Calu3 (cell line): ENCODE measurements around the gene TMTC2. TPM values are rescaled to one million over a fixed set of nuclear protein-coding genes. Genes with fewer than 3 reads are reported as not detected.

Source experiments
- BruUV-seq: library from RNA; stranded (reverse); fragments of 400-500 nt; replicated peaks from 2 replicates; lab custom pipeline; 2021; lab: Mats Ljungman, UMichigan
- CTCF ChIA-PET: fragments of 300-600 bp; sonication (Branson Sonifier 250); formaldehyde crosslinking; loops from one replicate; lab custom pipeline; 2022; ENCODE audit warnings: antibody characterized with exemption; lab: Charles Lee
- DNase-seq: peaks from one replicate; pipeline ENCODE4 v3.0.0; 2022
- H3K27ac Mint-ChIP-seq: one replicate; pipeline ENCODE4 v1.8.0; 2022; ENCODE audit warnings: mixed read lengths; ENCODE audit not compliant: unreplicated experiment
- H3K27me3 Mint-ChIP-seq: one replicate; pipeline ENCODE4 v1.8.0; 2022; ENCODE audit warnings: mixed read lengths; ENCODE audit not compliant: unreplicated experiment
- H3K36me3 Mint-ChIP-seq: one replicate; pipeline ENCODE4 v1.8.0; 2022; ENCODE audit warnings: mild to moderate bottlenecking, moderate library complexity, mixed read lengths; ENCODE audit not compliant: insufficient read depth, unreplicated experiment
- H3K4me1 Mint-ChIP-seq: one replicate; pipeline ENCODE4 v1.8.0; 2022; ENCODE audit warnings: mild to moderate bottlenecking, low read depth, mixed read lengths; ENCODE audit not compliant: unreplicated experiment
- H3K4me3 Mint-ChIP-seq: one replicate; pipeline ENCODE4 v1.8.0; 2022; ENCODE audit warnings: mild to moderate bottlenecking, low read depth, moderate library complexity, mixed read lengths; ENCODE audit not compliant: unreplicated experiment
- H3K9me3 Mint-ChIP-seq: one replicate; pipeline ENCODE4 v1.8.0; 2022; ENCODE audit warnings: low read depth, mixed read lengths; ENCODE audit not compliant: unreplicated experiment
- intact Hi-C: fragments of 100-400 bp; cut with micrococcal nuclease; formaldehyde crosslinking; loops from one replicate; pipeline ENCODE4 v1.10.0; 2022; ENCODE audit not compliant: unreplicated experiment
- total RNA-seq: library from RNA; stranded (reverse); gene quantifications from 2 replicates; pipeline ENCODE4 v1.2.3, GENCODE V29; 2022
- TF ChIP-seq, protein P1 (sequence below): fragments of 200-600 bp; IDR thresholded peaks from one replicate; pipeline ENCODE4 v1.8.0; 2022; ENCODE audit warnings: antibody characterized with exemption; ENCODE audit not compliant: unreplicated experiment

TMTC2 gene
- total RNA-seq, 1 experiment from 2014 or later = 31.2 TPM

GRCh38 chr12:82660541-82661325, 26.0 kb upstream of the TMTC2 start:
- Mint-ChIP-seq H3K4me1 (peaks cover 31% of the 10 kb centered on the region), H3K36me3 (no peaks in the 10 kb centered on the region), H3K27ac (peak overlapping the region; percentile 42), H3K9me3 (peaks cover 3% of the 10 kb centered on the region), H3K4me3 (no peak overlapping the region), H3K27me3 (no peaks in the 10 kb centered on the region)
- no TSS peak for BruUV-seq
- intact Hi-C loops = no loop called here
- TF ChIP-seq, protein P1, sequence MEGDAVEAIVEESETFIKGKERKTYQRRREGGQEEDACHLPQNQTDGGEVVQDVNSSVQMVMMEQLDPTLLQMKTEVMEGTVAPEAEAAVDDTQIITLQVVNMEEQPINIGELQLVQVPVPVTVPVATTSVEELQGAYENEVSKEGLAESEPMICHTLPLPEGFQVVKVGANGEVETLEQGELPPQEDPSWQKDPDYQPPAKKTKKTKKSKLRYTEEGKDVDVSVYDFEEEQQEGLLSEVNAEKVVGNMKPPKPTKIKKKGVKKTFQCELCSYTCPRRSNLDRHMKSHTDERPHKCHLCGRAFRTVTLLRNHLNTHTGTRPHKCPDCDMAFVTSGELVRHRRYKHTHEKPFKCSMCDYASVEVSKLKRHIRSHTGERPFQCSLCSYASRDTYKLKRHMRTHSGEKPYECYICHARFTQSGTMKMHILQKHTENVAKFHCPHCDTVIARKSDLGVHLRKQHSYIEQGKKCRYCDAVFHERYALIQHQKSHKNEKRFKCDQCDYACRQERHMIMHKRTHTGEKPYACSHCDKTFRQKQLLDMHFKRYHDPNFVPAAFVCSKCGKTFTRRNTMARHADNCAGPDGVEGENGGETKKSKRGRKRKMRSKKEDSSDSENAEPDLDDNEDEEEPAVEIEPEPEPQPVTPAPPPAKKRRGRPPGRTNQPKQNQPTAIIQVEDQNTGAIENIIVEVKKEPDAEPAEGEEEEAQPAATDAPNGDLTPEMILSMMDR = no peak
- CTCF ChIA-PET = interaction anchor here (1.4 kb wide), 1 partner anchor 10 kb away, joined by 3 read pairs; no protein-coding TSS in a partner anchor
- no peak for DNase-seq

- Mint-ChIP-seq H3K4me1 (peaks cover 27% of the 10 kb centered on the region), H3K36me3 (no peaks in the 10 kb centered on the region), H3K27ac (no peak overlapping the region), H3K4me3 (no peak overlapping the region), H3K9me3 (peaks cover 5% of the 10 kb centered on the region), H3K27me3 (no peaks in the 10 kb centered on the region)
- no TSS peak for BruUV-seq
- CTCF ChIA-PET = no interaction called here
- TF ChIP-seq, protein P1 = no peak
- no peak for DNase-seq
- intact Hi-C loops = no loop called here
Observed at GRCh38 chr12:82663893-82664292, 22.8 kb upstream of the TMTC2 start.

GRCh38 chr12:82665142-82665923, 21.4 kb upstream of the TMTC2 start:
- H3K4me3 Mint-ChIP-seq = no peak overlapping the region
- H3K27me3 Mint-ChIP-seq = no peaks in the 10 kb centered on the region
- intact Hi-C loops = no loop called here
- peaks cover 18% of the 10 kb centered on the region for H3K4me1 Mint-ChIP-seq
- CTCF ChIA-PET = no interaction called here
- BruUV-seq = no TSS peak
- H3K27ac Mint-ChIP-seq = no peak overlapping the region
- peaks cover 6% of the 10 kb centered on the region for H3K9me3 Mint-ChIP-seq
- no peak for DNase-seq
- no peaks in the 10 kb centered on the region for H3K36me3 Mint-ChIP-seq
- TF ChIP-seq, protein P1 = no peak

DNA sequence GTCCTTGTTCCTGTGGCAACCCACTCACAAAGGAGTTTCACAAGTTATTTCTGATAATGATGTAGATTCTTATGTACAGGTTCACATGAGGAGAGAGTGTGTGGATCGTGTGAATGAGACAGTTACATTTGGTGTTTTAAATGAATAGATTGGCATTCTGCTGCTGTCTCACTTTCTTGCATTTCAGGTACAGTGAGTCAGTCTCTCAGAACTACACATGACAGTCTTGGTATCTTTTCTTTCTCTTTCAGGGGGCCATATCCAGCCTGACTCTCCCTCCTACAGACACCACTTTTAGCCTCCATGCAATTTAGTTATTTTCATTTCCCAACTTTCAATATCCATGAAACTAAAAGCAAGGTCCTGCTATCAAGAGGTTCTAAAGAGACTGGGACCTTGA, 19.9 kb upstream of the TMTC2 start:
- Mint-ChIP-seq H3K4me1 (peaks cover 3% of the 10 kb centered on the region), H3K36me3 (no peaks in the 10 kb centered on the region), H3K4me3 (no peak overlapping the region), H3K9me3 (peaks cover 10% of the 10 kb centered on the region), H3K27ac (no peak overlapping the region), H3K27me3 (no peaks in the 10 kb centered on the region)
- intact Hi-C loops = no loop called here
- DNase-seq = no peak
- BruUV-seq = no TSS peak
- TF ChIP-seq, protein P1 = no peak
- CTCF ChIA-PET = no interaction called here
